HG02943 (cell line): ENCODE measurements around the gene ZC3H12A.

Experiments used
- ATAC-seq: cut with Tn5 transposase; IDR thresholded peaks from one replicate; pipeline ENCODE4 v1.9.1; 2021; ENCODE audit warnings: mild to moderate bottlenecking, low read depth, moderate library complexity; ENCODE audit not compliant: unreplicated experiment

The ZC3H12A gene

DNA sequence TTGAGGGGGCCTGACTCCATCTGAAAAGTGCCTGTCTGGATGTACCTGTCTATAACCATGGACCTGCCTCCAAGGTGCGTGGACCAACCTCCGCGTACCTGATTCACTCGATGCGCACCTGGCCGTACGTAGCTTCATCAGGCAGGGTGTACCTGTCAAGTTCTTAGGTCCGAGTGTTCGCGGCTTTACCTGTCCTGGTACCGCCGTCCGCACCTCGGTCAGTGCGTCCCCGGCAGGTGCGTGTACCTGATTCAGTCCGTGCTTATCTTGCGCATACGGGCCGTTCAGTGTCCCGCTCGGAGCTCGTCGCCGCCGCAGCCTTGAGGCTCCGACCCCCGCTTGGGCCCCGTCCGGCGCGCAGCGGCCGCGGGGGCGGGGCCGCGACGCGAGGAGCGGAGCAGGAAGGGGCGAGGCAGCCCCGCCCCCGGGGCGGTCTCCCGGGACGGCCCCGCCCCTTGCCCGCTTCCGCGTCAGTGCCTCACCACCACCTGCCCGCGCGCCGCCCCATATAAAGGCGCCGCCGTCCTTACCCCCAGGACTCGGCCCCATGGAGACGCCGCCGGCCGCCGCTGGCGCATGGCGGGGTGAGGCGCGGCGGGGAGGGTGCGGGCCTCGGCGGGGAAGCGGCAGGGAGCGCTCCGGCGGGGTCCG lies at the start of gene ZC3H12A:
ZC3H12A (plus strand) TSS at position 535 of the 651 bp plus-strand sequence. CDS start 917 bp downstream, outside the sequence.
- peak; percentile 55 for ATAC-seq

DNA sequence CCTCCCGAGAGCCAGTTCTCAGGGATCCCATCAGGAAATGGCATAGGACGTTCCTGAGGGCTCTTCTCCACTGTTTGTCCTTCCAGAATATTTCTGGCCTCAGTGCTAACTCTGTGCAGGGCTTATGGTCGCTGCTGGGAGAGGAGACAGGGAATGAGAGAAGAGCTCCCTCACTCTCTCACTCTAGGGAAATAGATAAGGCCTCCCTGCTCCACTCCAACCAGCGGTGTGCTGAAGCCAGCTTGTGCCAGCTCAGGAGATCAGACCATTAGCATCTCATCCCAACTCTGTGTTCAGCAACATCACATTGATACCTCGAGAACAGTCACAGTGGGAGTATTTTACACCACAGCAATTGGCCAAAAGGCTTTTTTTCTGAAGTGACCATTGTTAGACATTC lies 49.2 kb upstream of the ZC3H12A start:
- no peak for ATAC-seq

DNA sequence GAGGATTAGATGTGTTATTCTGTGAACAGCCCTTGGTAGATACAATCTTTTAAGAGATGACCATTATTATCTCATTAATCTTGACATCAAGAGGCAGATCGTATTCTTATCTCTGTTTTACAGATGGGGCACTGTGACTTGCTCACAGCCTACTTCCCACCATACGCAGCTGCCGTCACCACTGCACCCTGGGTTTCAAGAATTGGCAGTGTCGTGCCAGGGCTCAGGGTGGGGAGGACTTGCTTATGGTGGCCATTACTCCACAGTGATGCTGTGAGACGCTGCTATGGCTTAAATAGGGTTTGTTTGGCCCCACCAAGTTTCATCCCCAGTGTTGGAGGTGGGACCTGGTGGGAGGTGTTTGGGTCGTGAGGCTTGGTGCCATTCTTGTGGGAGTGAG lies 45.4 kb upstream of the ZC3H12A start:
- ATAC-seq: no peak

DNA sequence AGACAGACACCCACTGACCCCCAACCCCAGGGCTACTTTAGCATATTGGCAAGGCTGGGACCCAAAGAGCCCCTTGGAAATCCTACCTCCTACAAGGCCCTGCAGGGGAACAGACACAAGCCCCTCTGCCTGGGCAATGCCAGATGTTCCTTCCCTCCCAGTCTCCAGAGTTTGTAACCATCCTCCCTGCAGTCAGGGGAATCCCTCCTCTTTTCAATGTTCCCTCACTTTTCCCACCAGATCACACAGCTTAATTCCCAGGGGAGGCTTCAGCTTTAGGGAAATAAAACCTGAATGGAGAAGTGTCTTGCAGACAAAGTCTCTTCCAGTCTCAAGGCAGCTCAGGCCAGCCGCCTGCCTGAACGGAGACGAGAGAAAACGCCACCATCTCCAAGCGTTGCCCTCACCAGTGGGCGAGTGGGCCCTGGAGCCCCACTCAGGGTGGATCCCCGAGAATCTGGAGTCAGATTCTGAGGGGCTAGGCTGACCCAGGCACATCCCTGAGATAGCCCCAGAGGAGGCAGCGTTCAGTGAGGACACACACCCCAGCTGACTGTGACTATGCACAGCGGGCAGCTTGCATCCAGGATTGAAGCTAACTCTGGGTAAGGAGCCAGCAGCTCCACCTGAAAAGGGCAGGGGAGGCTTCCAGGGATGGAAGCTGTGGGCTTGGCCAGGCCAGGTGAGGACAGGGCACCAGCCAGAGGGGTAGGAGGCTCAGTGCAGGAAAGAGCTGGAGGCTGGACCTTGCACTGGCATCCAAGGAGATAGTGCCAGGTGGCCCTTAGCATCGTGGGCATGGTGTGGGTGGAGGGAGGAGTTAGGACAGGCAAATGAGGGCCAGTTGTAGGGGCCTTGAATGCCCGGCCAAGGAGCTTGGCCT lies 44.0 kb upstream of the ZC3H12A start:
- ATAC-seq: no peak

DNA sequence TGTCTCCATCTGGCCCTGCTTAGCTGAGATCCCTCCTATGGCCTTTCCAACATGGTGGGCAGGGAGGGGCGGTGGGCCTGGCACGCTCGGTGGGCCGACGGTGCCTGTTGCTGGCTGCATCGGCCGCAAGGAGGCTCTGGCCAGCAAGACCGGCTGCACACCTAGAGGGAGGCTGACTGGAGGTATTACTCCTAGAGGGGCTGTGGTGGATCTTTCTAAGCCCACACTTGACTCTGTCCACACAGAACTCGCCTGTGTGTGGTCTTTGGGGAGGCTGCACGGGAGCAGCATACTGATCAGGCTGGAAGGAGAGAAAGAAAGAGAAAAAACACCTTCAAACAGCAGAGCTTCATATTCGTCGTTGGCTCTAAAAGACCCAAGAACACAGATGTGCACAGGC lies 41.7 kb upstream of the ZC3H12A start:
- no peak for ATAC-seq

DNA sequence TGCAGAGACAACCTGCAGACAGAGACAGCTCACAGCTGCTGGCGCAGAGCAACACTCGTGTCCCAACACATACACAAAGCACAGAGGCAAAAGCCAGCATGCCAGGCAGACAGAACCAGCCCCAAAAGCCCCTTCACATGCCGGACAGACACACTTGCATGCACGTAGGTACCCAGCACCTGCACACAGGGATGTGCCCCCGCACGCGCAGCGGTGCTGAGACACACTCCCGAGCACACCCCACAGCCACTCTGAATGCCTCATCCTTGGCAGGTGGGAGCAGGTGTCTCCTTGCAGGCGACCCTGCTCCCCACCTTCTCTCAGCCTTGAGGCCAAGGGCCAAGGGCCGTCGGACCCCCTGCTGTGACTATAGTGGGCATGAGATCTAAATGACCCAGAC lies 41.2 kb upstream of the ZC3H12A start:
- no peak for ATAC-seq

DNA sequence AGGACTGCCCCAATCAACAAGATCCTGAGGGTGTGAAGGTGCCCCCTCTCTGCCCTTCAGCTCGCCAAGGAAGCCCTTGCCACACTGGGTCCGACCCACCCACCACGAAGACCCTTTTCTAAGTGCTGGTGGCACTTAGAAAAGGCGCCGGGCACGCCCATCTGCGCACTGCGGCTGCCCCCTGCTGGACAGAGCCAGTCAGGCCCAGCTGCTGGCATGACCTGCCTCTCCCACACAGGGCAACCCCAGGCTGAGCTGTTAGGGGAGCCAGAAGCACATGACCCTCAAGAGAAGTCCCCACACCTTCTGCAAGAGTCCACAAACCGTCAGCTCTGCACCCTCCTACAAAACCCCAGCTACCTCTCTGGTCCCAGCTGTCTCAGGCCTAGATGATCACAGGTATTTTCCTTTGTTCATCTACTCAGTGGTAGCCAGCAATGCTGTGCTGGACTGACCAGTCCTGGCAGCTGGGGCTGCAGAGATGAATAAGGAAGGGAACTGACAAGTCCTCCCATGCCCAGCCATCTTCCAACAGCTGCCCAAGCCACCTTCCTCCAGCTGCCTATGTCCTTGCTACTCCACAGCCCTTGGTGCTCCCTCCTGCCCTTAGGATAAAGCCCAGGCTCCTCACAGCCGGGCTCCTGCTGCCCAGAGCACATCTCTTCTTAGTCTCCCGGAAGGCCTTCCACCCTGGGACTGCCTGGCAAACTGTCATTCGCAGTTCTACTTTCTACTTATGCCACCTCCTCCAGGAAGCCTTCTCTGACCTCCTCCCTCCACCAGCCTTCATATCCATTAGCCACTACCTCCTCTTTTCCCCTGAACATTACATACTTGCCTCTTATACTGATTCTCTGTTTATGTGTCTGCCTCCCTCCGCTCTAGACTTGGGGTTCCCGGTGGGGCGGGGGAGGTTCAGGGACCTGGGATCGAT lies 39.8 kb upstream of the ZC3H12A start:
- no peak for ATAC-seq

DNA sequence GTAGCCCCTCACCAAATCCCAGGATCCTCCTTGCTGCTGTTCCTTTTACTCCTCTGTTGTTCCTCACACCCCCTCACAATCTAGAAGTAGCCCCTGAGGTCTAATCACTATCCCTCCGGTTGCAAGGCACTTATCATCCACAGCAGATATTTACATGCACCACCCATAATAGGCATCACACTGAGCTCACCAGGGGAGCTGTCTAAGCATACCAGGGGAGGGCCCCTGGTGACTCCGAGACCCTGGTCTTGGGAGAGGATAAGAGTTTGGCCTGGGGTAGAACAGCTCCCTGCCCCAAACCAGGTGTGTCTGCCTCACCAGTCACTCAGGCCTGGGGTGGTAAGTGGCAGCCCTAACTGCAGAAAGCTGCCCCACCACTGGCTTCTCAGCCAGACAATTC lies 37.3 kb upstream of the ZC3H12A start:
- ATAC-seq: no peak

DNA sequence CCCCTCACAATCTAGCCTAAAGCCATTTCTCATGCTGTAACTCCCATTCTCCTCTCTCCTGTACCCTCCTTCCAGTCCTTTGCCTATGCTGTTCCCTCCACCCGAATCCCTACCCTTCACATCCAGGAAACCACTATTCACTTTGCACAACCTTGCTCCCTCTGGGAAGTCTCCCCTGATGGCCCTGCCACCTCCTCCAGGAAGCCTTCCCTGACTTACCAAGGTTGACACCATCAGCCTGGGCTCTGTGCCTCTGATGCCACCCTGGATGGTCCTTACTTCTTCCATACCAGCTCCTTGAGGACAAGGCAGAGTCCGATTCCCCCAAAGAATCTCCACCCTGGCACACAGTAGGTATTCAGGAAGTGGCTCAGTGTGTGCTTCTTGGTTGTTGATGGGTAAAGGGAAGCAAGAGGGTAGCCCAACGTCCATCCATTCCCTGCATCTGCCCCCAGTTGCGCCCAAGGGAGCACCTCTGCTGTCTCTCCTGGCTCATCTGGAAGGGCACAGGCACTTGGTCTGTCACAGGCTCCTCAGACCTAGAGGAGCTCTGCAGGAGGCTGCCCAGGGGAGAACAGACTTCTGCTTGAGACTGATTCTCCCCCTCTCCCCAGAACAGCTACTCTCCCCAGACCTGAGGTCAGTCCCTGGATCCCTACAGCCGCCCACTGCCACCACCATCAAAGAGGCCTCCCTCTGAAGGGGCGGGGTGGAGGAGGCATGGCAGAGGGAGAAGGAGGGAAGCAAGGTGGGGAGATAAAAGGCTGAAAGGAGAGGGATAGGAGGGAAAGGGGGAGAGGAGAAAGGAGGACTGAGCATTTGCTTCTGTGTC lies 36.1 kb upstream of the ZC3H12A start:
- ATAC-seq: no peak

DNA sequence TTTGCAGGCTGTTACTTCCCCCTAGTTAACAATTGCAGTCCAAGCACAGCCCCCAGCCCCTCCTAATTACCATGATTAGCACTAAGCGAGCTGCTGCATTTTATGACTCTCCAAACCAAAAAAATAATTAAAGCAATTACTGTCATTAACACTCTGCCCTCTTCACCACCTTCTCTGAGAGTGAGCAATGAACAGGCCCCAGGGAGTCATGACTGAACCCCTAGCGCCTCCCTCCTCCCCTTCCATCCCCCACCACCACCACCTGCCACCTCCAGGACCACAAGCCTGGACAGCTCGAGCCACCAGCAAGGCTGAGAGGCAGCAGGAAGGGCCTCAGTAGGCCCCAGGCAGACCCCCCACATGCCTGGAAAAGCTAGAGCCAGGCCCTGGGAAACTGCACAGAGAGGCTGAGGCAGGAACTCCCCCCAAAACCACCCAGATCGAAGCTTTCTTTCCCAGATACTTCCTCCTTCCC lies 35.5 kb upstream of the ZC3H12A start:
- ATAC-seq: no peak

DNA sequence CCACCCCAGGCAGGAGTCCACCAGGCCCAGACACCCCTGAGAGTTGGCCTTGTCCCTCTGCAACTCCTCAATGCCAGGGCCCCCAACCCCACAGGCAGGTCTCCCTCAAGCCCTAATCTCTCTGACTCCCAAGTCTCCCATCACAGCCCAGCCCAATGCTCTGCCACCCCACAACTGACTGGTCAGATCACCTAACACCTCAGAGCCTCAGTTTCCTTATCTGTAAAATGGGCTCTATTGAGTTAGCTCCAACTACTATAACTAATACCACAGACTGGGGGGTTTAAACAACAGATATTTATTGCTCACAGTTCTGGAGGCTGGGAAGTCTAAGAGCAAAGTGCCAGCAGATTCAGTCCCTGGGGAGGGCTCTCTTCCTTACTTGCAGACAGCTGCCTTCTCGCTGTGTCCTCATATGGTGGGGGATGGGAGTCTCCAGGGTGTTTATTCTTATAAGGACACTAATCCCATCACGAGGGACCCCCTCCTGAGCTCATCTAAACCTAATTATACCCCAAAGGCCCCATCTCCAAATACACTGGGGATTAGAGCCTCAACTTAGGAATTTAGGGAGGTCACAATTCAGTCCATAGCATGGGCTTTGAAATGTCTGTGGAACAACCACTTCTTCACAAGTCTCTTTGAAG lies 34.9 kb upstream of the ZC3H12A start:
- no peak for ATAC-seq

DNA sequence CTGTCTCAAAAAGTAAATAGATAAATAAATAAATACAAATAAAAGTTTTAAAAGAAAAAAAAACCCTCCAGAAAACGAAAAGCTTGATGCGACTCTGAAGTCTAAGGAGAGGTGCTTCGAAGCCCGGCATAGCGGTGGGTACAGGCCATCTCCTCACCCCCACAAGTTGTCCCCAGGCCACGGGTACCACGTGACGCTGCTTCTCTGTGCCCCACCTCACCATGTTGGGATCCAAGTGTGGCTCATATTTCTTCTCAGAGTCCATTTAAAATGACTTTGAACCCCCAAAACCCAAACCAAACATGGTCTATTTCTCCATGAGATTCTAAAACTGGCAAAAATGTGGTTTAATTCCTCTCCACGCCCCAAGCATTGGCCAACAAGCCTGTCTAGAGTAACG lies 32.9 kb upstream of the ZC3H12A start:
- ATAC-seq: no peak

DNA sequence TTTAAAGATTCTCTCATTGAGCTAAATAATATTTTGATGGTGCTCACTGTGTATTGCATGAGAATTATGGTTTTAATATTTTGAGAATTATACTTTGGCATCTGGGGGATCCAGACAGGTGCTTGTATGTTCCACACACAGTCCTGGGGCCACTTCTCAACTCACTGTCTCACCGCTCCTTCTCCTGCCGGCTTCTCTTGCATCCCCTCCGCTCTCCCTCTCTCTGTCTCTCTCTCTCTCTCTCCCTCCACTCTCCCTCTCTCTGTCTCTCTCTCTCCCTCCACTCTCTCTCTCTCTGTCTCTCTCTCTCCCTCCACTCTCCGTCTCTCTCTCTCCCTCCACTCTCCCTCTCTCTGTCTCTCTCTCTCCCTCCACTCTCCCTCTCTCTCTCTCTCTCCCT lies 32.2 kb upstream of the ZC3H12A start:
- no peak for ATAC-seq

DNA sequence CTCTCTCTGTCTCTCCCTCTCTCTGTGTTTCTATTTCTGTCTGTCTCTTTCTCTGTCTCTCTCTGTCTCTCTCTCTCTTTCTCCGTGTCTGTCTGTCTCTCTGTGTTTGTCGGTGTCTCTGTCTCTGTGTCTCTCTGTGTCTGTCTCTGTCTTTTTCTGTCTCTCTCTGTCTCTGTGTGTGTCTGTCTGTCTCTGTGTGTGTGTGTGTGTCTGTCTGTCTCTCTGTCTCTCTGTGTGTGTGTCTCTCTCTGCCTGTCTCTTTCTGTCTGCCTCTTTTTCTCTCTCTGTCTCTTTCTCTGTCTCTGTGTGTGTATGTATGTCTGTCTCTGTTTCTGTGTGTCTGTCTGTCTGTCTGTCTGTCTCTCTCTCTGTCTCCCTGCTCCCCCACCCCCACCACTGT lies 31.7 kb upstream of the ZC3H12A start:
- no peak for ATAC-seq

DNA sequence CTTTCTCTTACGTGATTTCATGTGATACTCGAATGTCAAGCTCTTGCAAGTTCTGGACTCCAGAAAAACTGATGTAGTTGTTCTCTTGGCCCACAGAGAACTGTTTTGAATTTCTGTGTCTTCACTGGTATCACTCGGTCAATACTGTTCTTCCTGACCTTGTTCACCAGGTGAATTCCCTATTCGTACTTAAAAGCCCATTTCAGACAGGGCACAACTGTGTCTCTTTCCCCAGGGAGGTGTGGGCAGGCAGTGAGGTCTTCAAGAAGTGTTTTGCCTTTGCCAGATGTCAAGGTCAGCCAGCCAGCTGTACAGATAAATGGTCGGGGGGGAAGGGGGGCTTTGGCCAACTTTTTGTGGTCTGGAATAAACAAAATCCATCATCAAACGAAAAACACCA lies 27.5 kb upstream of the ZC3H12A start:
- no peak for ATAC-seq

DNA sequence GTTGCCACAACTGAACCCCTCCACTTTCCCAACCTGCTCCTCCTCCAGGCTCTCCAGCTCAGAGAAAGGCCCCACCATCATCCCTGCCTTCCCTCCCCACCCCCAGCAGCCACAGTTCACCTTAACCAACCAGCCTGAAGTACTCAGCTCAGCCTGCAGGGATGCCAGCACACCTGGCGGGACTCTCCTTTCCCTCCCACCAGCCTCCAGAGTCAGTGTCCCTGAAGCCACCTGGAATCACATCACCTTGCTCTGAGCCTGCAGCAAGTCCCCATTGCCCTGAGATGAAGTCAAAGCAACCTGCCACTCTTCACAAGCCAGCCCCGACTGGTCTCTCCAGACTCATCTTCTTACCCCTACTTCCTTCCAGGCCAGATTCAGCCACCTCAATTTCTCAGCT lies 26.2 kb upstream of the ZC3H12A start:
- no peak for ATAC-seq

DNA sequence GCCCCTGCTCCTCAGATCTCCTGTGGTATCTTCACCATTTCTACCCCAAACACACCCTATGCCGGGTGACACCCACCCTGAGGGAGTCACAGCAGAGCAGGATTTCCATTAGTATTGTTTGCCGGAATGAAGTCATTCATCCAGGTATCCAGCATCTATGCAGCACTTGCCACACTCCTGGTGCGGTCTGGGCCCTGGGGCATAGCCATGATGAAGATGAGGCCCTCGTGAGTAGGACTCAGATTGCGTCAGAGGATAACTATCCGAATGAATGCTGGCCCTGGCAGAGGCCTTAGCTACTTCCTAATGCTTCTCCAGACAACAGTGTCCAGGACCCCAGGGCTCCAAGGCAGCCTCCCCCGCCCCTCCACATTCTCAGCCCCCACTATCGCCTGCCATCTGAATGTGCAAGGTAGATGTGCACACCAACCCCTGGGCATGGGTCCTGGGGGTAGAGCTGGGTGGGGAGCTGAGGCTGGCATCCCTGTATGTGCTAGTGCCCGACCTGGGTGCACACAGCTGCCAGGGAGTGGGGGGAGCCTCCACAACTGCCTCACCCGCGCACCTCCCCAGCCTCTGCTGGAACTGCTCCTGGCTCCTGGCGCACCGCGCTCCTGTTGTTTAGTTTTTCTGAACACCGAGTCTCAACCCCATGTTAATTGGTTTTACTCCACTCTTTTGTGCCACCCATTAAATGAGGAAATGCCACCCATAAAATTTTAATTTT lies 25.5 kb upstream of the ZC3H12A start:
- no peak for ATAC-seq

DNA sequence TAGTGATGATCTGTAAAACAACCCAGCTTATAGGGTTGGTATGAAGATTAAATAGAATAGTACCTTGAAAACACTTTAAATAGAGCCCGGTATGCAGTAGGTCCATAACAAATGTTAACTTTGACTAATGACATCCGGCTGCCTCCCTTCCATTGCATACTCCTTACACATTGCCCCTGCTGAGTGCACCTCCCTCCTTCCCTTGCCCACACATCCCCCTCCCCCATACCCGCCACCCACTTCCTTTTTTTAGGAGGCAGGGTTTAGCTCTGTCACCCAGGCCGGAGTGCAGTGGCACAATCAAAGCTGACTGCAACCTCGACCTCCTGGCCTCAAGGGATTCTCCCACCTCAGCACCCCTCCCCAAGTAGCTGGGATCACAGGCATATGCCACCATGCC lies 24.4 kb upstream of the ZC3H12A start:
- no peak for ATAC-seq

DNA sequence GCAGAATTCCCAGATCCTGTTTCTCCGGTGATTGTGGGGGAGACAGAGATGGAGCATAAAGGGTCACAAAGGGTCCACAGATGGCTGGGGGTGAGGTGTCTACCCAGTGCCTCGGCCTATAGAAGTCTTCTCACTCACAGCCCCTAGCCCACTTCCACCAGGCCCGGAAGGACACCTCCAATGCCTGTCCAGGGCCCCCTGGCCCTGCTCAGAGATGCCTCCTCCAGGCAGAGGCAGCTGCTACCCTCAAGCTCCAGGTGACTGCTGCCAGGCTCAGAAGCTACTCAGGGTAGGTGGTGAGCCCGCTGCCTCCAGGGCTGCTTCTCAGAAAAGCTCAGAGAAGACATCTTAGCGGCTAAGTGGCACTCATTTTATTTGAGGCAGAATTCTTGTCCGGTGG lies 22.0 kb upstream of the ZC3H12A start:
- ATAC-seq: no peak
